Gastroesophageal sphincter (tissue), 4 donors: ENCODE data around the gene PPP1R3G. TPM values are rescaled to one million over a fixed set of nuclear protein-coding genes. Genes with fewer than 3 reads are reported as not detected.

Experiments used
- ATAC-seq: fragments of 150-250 bp; one replicate; pipeline ENCODE4 v1.9.1; 2016; ENCODE audit warnings: mild to moderate bottlenecking, moderate library complexity
- H3K27ac ChIP-seq, 4 donors: fragments of 200-600 bp; sonication (generic) in 3 of 4; 1 replicate in 3 of 4; 2 replicates in 1 of 4; pipeline ENCODE4 v1.5.1; 2016 to 2019
- H3K27me3 ChIP-seq: fragments of 200-600 bp; sonication (generic); one replicate; pipeline ENCODE4 v1.5.1; 2019
- H3K36me3 ChIP-seq, 2 donors: fragments of 200-600 bp; sonication (generic); one replicate each; pipeline ENCODE4 v1.5.1; 2019; ENCODE audit warnings: control low read depth in 1 of 2
- H3K4me1 ChIP-seq, 3 donors: fragments of 200-600 bp; sonication (generic); 1 replicate in 2 of 3; 2 replicates in 1 of 3; pipeline ENCODE4 v1.5.1; 2016 to 2019; ENCODE audit warnings: control low read depth in 2 of 3
- H3K4me3 ChIP-seq, 2 donors: fragments of 200-600 bp; sonication (generic); one replicate each; pipeline ENCODE4 v1.5.1; 2019; ENCODE audit warnings: mild to moderate bottlenecking in 1 of 2, moderate library complexity in 1 of 2
- H3K9me3 ChIP-seq, 3 donors: fragments of 200-600 bp; sonication (generic); one replicate each; pipeline ENCODE4 v1.5.1; 2017 to 2019; ENCODE audit warnings: control low read depth in 2 of 3
- CTCF ChIP-seq, 4 experiments: fragments of 200-600 bp in 2 of 4; fragments of 450-650 bp in 2 of 4; sonication (generic) in 1 of 4; IDR thresholded peaks; one replicate each; pipeline ENCODE4 v1.5.1; 2017 to 2019; ENCODE audit warnings: antibody characterized with exemption in 4 of 4, mild to moderate bottlenecking in 2 of 4, moderate library complexity in 2 of 4
- EP300 ChIP-seq: sonication (generic); formaldehyde crosslinking; IDR thresholded peaks from one replicate; pipeline ENCODE4 v1.6.1; 2017; ENCODE audit warnings: antibody characterized with exemption, mild to moderate bottlenecking
- POLR2A ChIP-seq, 2 donors: fragments of 450-650 bp; IDR thresholded peaks; one replicate each; pipeline ENCODE4 v1.6.1; 2017; ENCODE audit warnings: antibody characterized with exemption in 2 of 2, mild to moderate bottlenecking in 2 of 2, moderate library complexity in 1 of 2
- POLR2AphosphoS5 ChIP-seq: sonication (generic); formaldehyde crosslinking; IDR thresholded peaks from one replicate; pipeline ENCODE4 v1.6.1; 2017; ENCODE audit warnings: antibody characterized with exemption
- WGBS, 2 donors: methylation state at CpG; one replicate each; pipeline ENCODE4 v1.1.5; 2018; ENCODE audit warnings: low coverage in 1 of 2; 5-methylcytosine and 5-hydroxymethylcytosine counted together
- total RNA-seq, 4 donors: library from RNA; depleted of rRNA; stranded (reverse); fragments of >200 nt; gene quantifications; one replicate each; pipeline ENCODE4 v1.1.0, GENCODE V29; 2016

The PPP1R3G gene
- total RNA-seq, 4 donors from 2014 or later: 2.2 to 11.8 (median 5.7) TPM

GRCh38 chr6:5125152-5126006 is 40.2 kb downstream of the PPP1R3G start:
- 82 to 93% methylated on average over 4 to 8 of the region's 11 CpGs for WGBS, 2 donors
- no peaks in the 10 kb centered on the region for H3K9me3 ChIP-seq
- no peak overlapping the region for H3K27ac ChIP-seq
- TF ChIP-seq EP300: no peak
- TF ChIP-seq POLR2A (IDR thresholded peaks at IDR 0.05): no peak
- no peak for TF ChIP-seq POLR2AphosphoS5
- no peak for TF ChIP-seq CTCF (IDR thresholded peaks at IDR 0.05)
- no peaks in the 10 kb centered on the region for H3K36me3 ChIP-seq
- H3K27me3 ChIP-seq: no peaks in the 10 kb centered on the region
- no peaks in the 10 kb centered on the region for H3K4me1 ChIP-seq
- H3K4me3 ChIP-seq: no peak overlapping the region
- no peak for ATAC-seq

GRCh38 chr6:5126214-5126613 is 41.1 kb downstream of the PPP1R3G start:
- Histone ChIP-seq H3K27ac (no peak overlapping the region), H3K4me3 (no peak overlapping the region), H3K36me3 (no peaks in the 10 kb centered on the region), H3K9me3 (no peaks in the 10 kb centered on the region), H3K4me1 (peaks cover 0 to 2% (median 0%) of the 10 kb centered on the region in 3 donors), H3K27me3 (no peaks in the 10 kb centered on the region)
- 53 to 63% methylated on average over 2 to 3 of the region's 4 CpGs for WGBS, 2 donors
- no peak for ATAC-seq
- TF ChIP-seq POLR2AphosphoS5: no peak
- TF ChIP-seq POLR2A (IDR thresholded peaks at IDR 0.05): no peak
- no peak for TF ChIP-seq EP300

GRCh38 chr6:5127106-5127687 is 42.1 kb downstream of the PPP1R3G start:
- peaks cover 0 to 11% (median 3%) of the 10 kb centered on the region in 3 donors for H3K4me1 ChIP-seq
- no peak overlapping the region for H3K27ac ChIP-seq
- ATAC-seq: no peak
- H3K4me3 ChIP-seq: no peak overlapping the region
- no peaks in the 10 kb centered on the region for H3K36me3 ChIP-seq
- no peaks in the 10 kb centered on the region for H3K9me3 ChIP-seq
- TF ChIP-seq EP300 (no peak), CTCF (IDR thresholded peaks at IDR 0.05) (no peak), POLR2A (IDR thresholded peaks at IDR 0.05) (no peak), POLR2AphosphoS5 (no peak)
- WGBS, 2 donors: 47 to 93% methylated on average over 2 to 3 of the region's 8 CpGs
- H3K27me3 ChIP-seq: no peaks in the 10 kb centered on the region

- no peaks in the 10 kb centered on the region for H3K27me3 ChIP-seq
- no peaks in the 10 kb centered on the region for H3K9me3 ChIP-seq
- H3K27ac ChIP-seq: no peak overlapping the region
- TF ChIP-seq CTCF (IDR thresholded peaks at IDR 0.05) (no peak), POLR2A (IDR thresholded peaks at IDR 0.05) (no peak), EP300 (no peak), POLR2AphosphoS5 (no peak)
- ATAC-seq: no peak
- H3K4me1 ChIP-seq: peaks cover 0 to 23% (median 3%) of the 10 kb centered on the region in 3 donors
- H3K4me3 ChIP-seq: no peak overlapping the region
- H3K36me3 ChIP-seq: no peaks in the 10 kb centered on the region
- WGBS, 2 donors: 86 to 100% methylated on average over 2 to 4 of the region's 4 CpGs
Measured at GRCh38 chr6:5128351-5128750, 43.2 kb downstream of the PPP1R3G start.

DNA sequence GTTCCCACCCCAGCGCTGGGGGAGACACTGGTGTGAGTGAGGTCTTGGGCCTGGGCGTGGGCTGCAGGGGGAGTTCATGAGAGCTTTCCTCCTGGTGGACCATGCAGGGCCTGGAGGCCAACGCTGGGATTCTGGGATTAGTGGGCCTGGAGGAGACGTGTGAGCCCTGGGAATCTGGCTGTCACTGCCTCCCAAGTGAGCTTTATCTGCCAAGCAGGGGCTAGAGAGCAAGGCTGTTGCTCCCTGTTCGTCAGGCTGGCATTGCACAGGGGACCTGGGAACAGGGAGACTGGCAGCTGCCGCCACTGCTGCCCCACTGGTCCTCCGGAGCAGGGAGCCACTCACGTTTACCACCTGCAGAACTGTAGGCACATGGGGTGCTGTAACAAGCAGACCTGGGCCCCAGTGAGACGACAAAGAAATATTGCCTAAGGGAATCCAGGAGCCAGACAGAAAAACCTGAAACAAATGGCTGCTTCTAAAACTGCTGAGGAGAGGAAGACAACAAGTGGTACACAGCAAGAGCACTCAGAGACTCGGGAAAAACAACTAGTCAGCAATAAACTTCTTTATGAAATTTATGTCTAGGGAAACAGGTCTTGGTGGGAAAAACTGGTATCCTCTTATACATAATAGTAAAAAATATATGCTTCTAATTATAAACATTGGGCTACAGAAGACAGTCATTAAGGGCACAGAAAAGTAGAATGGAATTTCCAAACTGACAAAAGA is 45.2 kb downstream of the PPP1R3G start:
- Histone ChIP-seq H3K4me3 (no peak overlapping the region), H3K4me1 (peaks cover 0 to 23% (median 3%) of the 10 kb centered on the region in 3 donors), H3K36me3 (no peaks in the 10 kb centered on the region), H3K27ac (no peak overlapping the region), H3K27me3 (no peaks in the 10 kb centered on the region), H3K9me3 (no peaks in the 10 kb centered on the region)
- TF ChIP-seq POLR2A (IDR thresholded peaks at IDR 0.05) (no peak), CTCF (IDR thresholded peaks at IDR 0.05) (no peak), EP300 (no peak), POLR2AphosphoS5 (no peak)
- ATAC-seq: no peak
- WGBS, 2 donors: 57 to 84% methylated on average over 1 to 3 of the region's 10 CpGs
